Colonic mucosa (tissue), 4 donors: ENCODE data around the gene SEC24B. TPM values are rescaled to one million over a fixed set of nuclear protein-coding genes. Genes with fewer than 3 reads are reported as not detected.
A peak's percentile ranks its signal among the peaks of the same experiment; 100 is the strongest.

Experiments used
- DNase-seq: peaks from one replicate; pipeline ENCODE4 v3.0.0-alpha.2; 2020
- H3K27ac ChIP-seq: fragments of 200-600 bp; one replicate; pipeline ENCODE4 v1.8.0; 2021
- H3K27me3 ChIP-seq: fragments of 200-600 bp; one replicate; pipeline ENCODE4 v1.8.0; 2021
- H3K36me3 ChIP-seq: fragments of 200-600 bp; one replicate; pipeline ENCODE4 v1.8.0; 2021
- H3K4me1 ChIP-seq: fragments of 200-600 bp; one replicate; pipeline ENCODE4 v1.8.0; 2021; ENCODE audit warnings: mild to moderate bottlenecking
- H3K4me3 ChIP-seq: fragments of 200-600 bp; one replicate; pipeline ENCODE4 v1.8.0; 2021
- H3K9ac ChIP-seq, 2 donors: one replicate each; pipeline ENCODE4 v1.7.0; 2013; ENCODE audit warnings: control low read depth in 2 of 2, low read depth in 2 of 2, low read length in 2 of 2
- H3K9me3 ChIP-seq: fragments of 200-600 bp; one replicate; pipeline ENCODE4 v1.8.0; 2021
- intact Hi-C: fragments of 100-400 bp; cut with DNase I; formaldehyde crosslinking; loops from one replicate; pipeline ENCODE4 v1.14.1; 2022
- total RNA-seq, 2 donors: library from RNA; stranded (reverse); fragmentation: NEBNext Ultra II Directional in 1 of 2; extraction: Animal tissue kit (Norgen Biotek cat#: 25700) in 1 of 2; gene quantifications; one replicate each; pipeline ENCODE4 v1.2.1, GENCODE V29; 2021
- TF ChIP-seq, protein P1 (sequence below): fragments of 200-600 bp; IDR thresholded peaks from one replicate; pipeline ENCODE4 v1.8.0; 2022; ENCODE audit warnings: antibody characterized with exemption, mild to moderate bottlenecking
- donor health status: healthy.
- donor health status: DM: no; HTN: no; CAD: no.
- donor health status: DM: no; HTN: no; CAD: no.

The SEC24B gene
- total RNA-seq: 10 to 100 TPM; 26.5 to 39.5 TPM

GRCh38 chr4:109433205-109434006 lies at the start of gene SEC24B:
Gene SEC24B, plus strand, starts transcription at chr4:109433815. Its CDS starts 55 bp downstream, at chr4:109433870.
- no peaks in the 10 kb centered on the region for H3K9me3 ChIP-seq
- intact Hi-C loops: loop anchor here (5.0 to 10.0 kb wide), 3 partner anchors 121 to 384 kb away; partner anchors contain the start of genes CASP6 and GAR1
- H3K36me3 ChIP-seq: no peaks in the 10 kb centered on the region
- peak within 1 kb of the TSS; percentile 80 for H3K4me3 ChIP-seq
- peak within 1 kb of the TSS; percentile 84 to 91 for H3K9ac ChIP-seq
- TF ChIP-seq, protein P1, sequence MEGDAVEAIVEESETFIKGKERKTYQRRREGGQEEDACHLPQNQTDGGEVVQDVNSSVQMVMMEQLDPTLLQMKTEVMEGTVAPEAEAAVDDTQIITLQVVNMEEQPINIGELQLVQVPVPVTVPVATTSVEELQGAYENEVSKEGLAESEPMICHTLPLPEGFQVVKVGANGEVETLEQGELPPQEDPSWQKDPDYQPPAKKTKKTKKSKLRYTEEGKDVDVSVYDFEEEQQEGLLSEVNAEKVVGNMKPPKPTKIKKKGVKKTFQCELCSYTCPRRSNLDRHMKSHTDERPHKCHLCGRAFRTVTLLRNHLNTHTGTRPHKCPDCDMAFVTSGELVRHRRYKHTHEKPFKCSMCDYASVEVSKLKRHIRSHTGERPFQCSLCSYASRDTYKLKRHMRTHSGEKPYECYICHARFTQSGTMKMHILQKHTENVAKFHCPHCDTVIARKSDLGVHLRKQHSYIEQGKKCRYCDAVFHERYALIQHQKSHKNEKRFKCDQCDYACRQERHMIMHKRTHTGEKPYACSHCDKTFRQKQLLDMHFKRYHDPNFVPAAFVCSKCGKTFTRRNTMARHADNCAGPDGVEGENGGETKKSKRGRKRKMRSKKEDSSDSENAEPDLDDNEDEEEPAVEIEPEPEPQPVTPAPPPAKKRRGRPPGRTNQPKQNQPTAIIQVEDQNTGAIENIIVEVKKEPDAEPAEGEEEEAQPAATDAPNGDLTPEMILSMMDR: peak; percentile 88
- H3K4me1 ChIP-seq: no peaks in the 10 kb centered on the region
- H3K27ac ChIP-seq: peak within 1 kb of the TSS; percentile 92
- peak; percentile 89 for DNase-seq
- no peaks in the 10 kb centered on the region for H3K27me3 ChIP-seq

DNA sequence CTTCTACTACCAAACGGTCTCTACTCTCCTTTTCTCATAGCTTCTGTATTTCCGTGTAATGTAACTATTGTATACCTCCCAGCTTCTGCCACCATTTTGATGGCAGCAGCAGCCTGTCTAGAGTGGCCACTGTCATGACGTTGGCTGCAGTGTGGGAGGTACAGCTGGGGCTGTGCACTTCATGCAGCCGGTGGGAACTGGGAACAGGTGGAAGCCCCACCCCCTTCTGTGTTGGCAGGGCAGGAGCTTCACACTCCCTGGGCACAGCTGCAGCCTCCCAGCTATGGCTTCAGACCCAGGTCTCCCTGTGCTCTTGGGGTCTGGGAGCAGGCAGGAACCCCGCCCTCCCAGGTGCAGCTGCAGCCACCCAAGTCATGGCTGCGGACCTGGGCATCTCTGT lies 49.8 kb upstream of the SEC24B start:
- TF ChIP-seq, protein P1: no peak
- H3K36me3 ChIP-seq: no peaks in the 10 kb centered on the region
- H3K4me3 ChIP-seq: no peak overlapping the region
- H3K27me3 ChIP-seq: no peaks in the 10 kb centered on the region
- intact Hi-C loops: no loop called here
- no peak overlapping the region for H3K9ac ChIP-seq
- H3K27ac ChIP-seq: no peak overlapping the region
- DNase-seq: no peak
- no peaks in the 10 kb centered on the region for H3K9me3 ChIP-seq
- H3K4me1 ChIP-seq: no peaks in the 10 kb centered on the region

DNA sequence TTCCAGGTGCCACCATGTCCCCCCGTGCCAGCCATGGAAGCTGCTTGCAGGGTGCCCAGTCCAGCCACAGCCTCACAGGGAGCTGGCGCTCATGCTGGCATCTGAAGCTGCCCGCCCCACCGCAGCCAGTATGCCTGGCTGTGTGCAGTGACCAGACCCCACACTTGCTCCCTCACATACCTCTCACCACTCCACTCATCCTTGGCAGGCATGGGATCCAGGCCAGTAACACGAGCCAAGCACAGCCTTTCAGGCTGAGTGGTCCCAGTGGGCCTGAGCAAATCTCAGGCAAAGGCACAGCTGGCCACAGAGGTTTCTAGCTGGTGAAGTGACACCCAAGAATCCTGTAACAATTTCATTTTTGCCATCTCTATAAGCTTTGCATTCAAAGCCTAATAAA lies 48.4 kb upstream of the SEC24B start:
- H3K27ac ChIP-seq: no peak overlapping the region
- no peaks in the 10 kb centered on the region for H3K36me3 ChIP-seq
- no peak overlapping the region for H3K4me3 ChIP-seq
- DNase-seq: no peak
- H3K9ac ChIP-seq: no peak overlapping the region
- no peaks in the 10 kb centered on the region for H3K9me3 ChIP-seq
- H3K4me1 ChIP-seq: no peaks in the 10 kb centered on the region
- intact Hi-C loops: no loop called here
- H3K27me3 ChIP-seq: no peaks in the 10 kb centered on the region
- TF ChIP-seq, protein P1: no peak

- H3K27me3 ChIP-seq: no peaks in the 10 kb centered on the region
- no peak overlapping the region for H3K9ac ChIP-seq
- no peaks in the 10 kb centered on the region for H3K9me3 ChIP-seq
- H3K27ac ChIP-seq: no peak overlapping the region
- H3K36me3 ChIP-seq: no peaks in the 10 kb centered on the region
- TF ChIP-seq, protein P1: no peak
- intact Hi-C loops: no loop called here
- H3K4me1 ChIP-seq: no peaks in the 10 kb centered on the region
- no peak for DNase-seq
- no peak overlapping the region for H3K4me3 ChIP-seq
Measured at GRCh38 chr4:109389369-109390114, 44.1 kb upstream of the SEC24B start.

GRCh38 chr4:109390115-109390768 lies 43.4 kb upstream of the SEC24B start:
- TF ChIP-seq, protein P1: no peak

More at GRCh38 chr4:109390115-109390768, 43.4 kb upstream of the SEC24B start:
- Histone ChIP-seq H3K9ac (no peak overlapping the region), H3K36me3 (no peaks in the 10 kb centered on the region), H3K27me3 (no peaks in the 10 kb centered on the region), H3K4me3 (no peak overlapping the region), H3K9me3 (no peaks in the 10 kb centered on the region), H3K4me1 (no peaks in the 10 kb centered on the region), H3K27ac (no peak overlapping the region)
- no peak for DNase-seq
- intact Hi-C loops: no loop called here
